Measurements from ENCODE around the gene BCAS4. TPM values are rescaled to one million over a fixed set of nuclear protein-coding genes. Genes with fewer than 3 reads are reported as not detected.

BCAS4 gene
- total RNA-seq, 1 donor from 2014 or later: 7.1 TPM

GRCh38 chr20:50904067-50904570 lies 109.3 kb downstream of the BCAS4 start:
- intact Hi-C loops (cut with micrococcal nuclease): no loop called here

- intact Hi-C loops (cut with micrococcal nuclease): no loop called here
These were observed 114.6 kb downstream of the BCAS4 start for GRCh38 chr20:50909413-50909812.

- intact Hi-C loops (cut with micrococcal nuclease): no loop called here
These were observed 116.2 kb downstream of the BCAS4 start for GRCh38 chr20:50911030-50911429.

- intact Hi-C loops (cut with micrococcal nuclease): no loop called here
These were observed 116.9 kb downstream of the BCAS4 start for GRCh38 chr20:50911716-50912115.

GRCh38 chr20:50913690-50914375 lies 119.0 kb downstream of the BCAS4 start:
- intact Hi-C loops (cut with micrococcal nuclease): no loop called here

- intact Hi-C loops (cut with micrococcal nuclease): no loop called here
These were observed 120.6 kb downstream of the BCAS4 start for GRCh38 chr20:50915424-50915823.

- intact Hi-C loops (cut with micrococcal nuclease): no loop called here
These were observed 121.4 kb downstream of the BCAS4 start for GRCh38 chr20:50916257-50916656.

- intact Hi-C loops (cut with micrococcal nuclease): no loop called here
These were observed 122.1 kb downstream of the BCAS4 start for GRCh38 chr20:50916934-50917333.

GRCh38 chr20:50918403-50918802 lies 123.5 kb downstream of the BCAS4 start:
- intact Hi-C loops (cut with micrococcal nuclease): no loop called here

GRCh38 chr20:50919567-50919966 lies 124.7 kb downstream of the BCAS4 start:
- intact Hi-C loops (cut with micrococcal nuclease): no loop called here

- intact Hi-C loops (cut with micrococcal nuclease): no loop called here
These were observed 126.1 kb downstream of the BCAS4 start for GRCh38 chr20:50920997-50921396.

GRCh38 chr20:50921803-50922501 lies 127.1 kb downstream of the BCAS4 start:
- intact Hi-C loops (cut with micrococcal nuclease): no loop called here

- intact Hi-C loops (cut with micrococcal nuclease): no loop called here
These were observed 129.5 kb downstream of the BCAS4 start for GRCh38 chr20:50924261-50924920.

- intact Hi-C loops (cut with micrococcal nuclease): no loop called here
These were observed 131.7 kb downstream of the BCAS4 start for GRCh38 chr20:50926530-50926929.

Other genes with a start within 250 kb of the BCAS4 start
- not detected in 2 replicates for gene RIPOR3, start 103.5 kb upstream of the BCAS4 start, total RNA-seq
- 4.1 and 4.5 TPM in 2 replicates for gene PARD6B, start 63.5 kb upstream of the BCAS4 start, total RNA-seq
- 69.2 and 70.6 TPM in 2 replicates for gene ADNP, start 136.4 kb downstream of the BCAS4 start, total RNA-seq
- gene DPM1, start 163.5 kb downstream of the BCAS4 start, total RNA-seq: 40.9 and 44.6 TPM in 2 replicates
- 4.6 and 4.7 TPM in 2 replicates for gene MOCS3, start 163.8 kb downstream of the BCAS4 start, total RNA-seq
- 0.07 TPM in 1 of 2 replicates, not detected in the other for gene KCNG1, start 228.0 kb downstream of the BCAS4 start, total RNA-seq